HepG2 (cell line): ENCODE measurements around the gene WWC1. TPM values are rescaled to one million over a fixed set of nuclear protein-coding genes. Genes with fewer than 3 reads are reported as not detected.
A peak's percentile ranks its signal among the peaks of the same experiment; 100 is the strongest.

Source experiments
- ARID2 ChIP-seq: sonication (generic); formaldehyde crosslinking; IDR thresholded peaks from 2 replicates; pipeline ENCODE4 v1.8.1; 2022; ENCODE audit warnings: mild to moderate bottlenecking, missing genetic modification reagents, borderline replicate concordance
- ATF7-NPFF ChIP-seq: sonication (generic); formaldehyde crosslinking; IDR thresholded peaks from 2 replicates; pipeline ENCODE4 v1.8.1; 2023; ENCODE audit warnings: mild to moderate bottlenecking, low read depth, missing genetic modification reagents, moderate library complexity
- GFI1 ChIP-seq: sonication (generic); formaldehyde crosslinking; IDR thresholded peaks from 2 replicates; pipeline ENCODE4 v1.5.0; 2020; ENCODE audit warnings: missing genetic modification reagents, mild to moderate bottlenecking, borderline replicate concordance
- HDAC6 ChIP-seq: fragments of 200-600 bp; sonication (generic); IDR thresholded peaks from 2 replicates; pipeline ENCODE4 v1.7.0; 2017; ENCODE audit warnings: mild to moderate bottlenecking, antibody characterized with exemption, low read length, low read depth
- HNF4A ChIP-seq: sonication (generic); formaldehyde crosslinking; IDR thresholded peaks from 2 replicates; pipeline ENCODE4 v1.4.0; 2020; ENCODE audit warnings: missing genetic modification reagents
- IKZF4 ChIP-seq: sonication (generic); formaldehyde crosslinking; IDR thresholded peaks from 2 replicates; pipeline ENCODE4 v1.5.1; 2020; ENCODE audit warnings: borderline replicate concordance, mild to moderate bottlenecking, low read depth, missing genetic modification reagents; ENCODE audit errors: not compliant biosample characterization
- JARID2 ChIP-seq: sonication (generic); formaldehyde crosslinking; IDR thresholded peaks from 2 replicates; pipeline ENCODE4 v1.8.1; 2023; ENCODE audit warnings: missing genetic modification reagents, inconsistent platforms; ENCODE audit not compliant: insufficient replicate concordance
- KDM5B ChIP-seq: sonication (generic); formaldehyde crosslinking; IDR thresholded peaks from 2 replicates; pipeline ENCODE4 v1.4.0; 2020; ENCODE audit warnings: missing genetic modification reagents, mild to moderate bottlenecking, borderline replicate concordance
- KLF11 ChIP-seq: IDR thresholded peaks from 2 replicates; pipeline ENCODE4 v1.6.1; 2016; ENCODE audit warnings: missing compliant biosample characterization
- KLF9 ChIP-seq: IDR thresholded peaks from 2 replicates; pipeline ENCODE4 v1.6.1; 2016; ENCODE audit warnings: low read depth
- KMT2A ChIP-seq: sonication (generic); formaldehyde crosslinking; IDR thresholded peaks from 2 replicates; pipeline ENCODE4 v1.4.0; 2020; ENCODE audit warnings: missing genetic modification reagents
- MYNN ChIP-seq: sonication (generic); formaldehyde crosslinking; IDR thresholded peaks from 2 replicates; pipeline ENCODE4 v1.4.0; 2020; ENCODE audit warnings: mild to moderate bottlenecking, low read depth, missing genetic modification reagents
- SRSF9 ChIP-seq: fragments of 200-400 bp; formaldehyde crosslinking; IDR thresholded peaks from 2 replicates; pipeline ENCODE4 v1.6.1; 2018; ENCODE audit warnings: borderline replicate concordance, mild to moderate bottlenecking, low read depth, low read length; ENCODE audit not compliant: insufficient read depth, poor library complexity, severe bottlenecking
- ZFX ChIP-seq: sonication (generic); formaldehyde crosslinking; IDR thresholded peaks from 2 replicates; pipeline ENCODE4 v1.4.0; 2020; ENCODE audit warnings: mild to moderate bottlenecking, low read depth, missing genetic modification reagents, moderate library complexity
- ZNF329 ChIP-seq: sonication (generic); formaldehyde crosslinking; IDR thresholded peaks from 2 replicates; pipeline ENCODE4 v1.9.0; 2021; ENCODE audit warnings: low read depth, mild to moderate bottlenecking, missing genetic modification reagents
- ZNF33A ChIP-seq: sonication (generic); formaldehyde crosslinking; IDR thresholded peaks from 2 replicates; pipeline ENCODE4 v1.5.1; 2020; ENCODE audit warnings: missing genetic modification reagents, mild to moderate bottlenecking, moderate library complexity, borderline replicate concordance
- polyA plus RNA-seq, 8 experiments: library from polyadenylated mRNA; depleted of rRNA in 3 of 8; stranded (reverse) in 7 of 8; unstranded in 1 of 8; fragments of >200 nt; fragmentation: Illumina TruSeq in 4 of 8; extraction: Trizol in 4 of 8; gene quantifications; 2 replicates each; pipeline versions ENCODE4 v1.2.1 to v1.2.3, GENCODE V29; 2011 to 2016; ENCODE audit warnings: low read depth in 4 of 8, missing spikeins in 1 of 8, mixed read lengths in 1 of 8; ENCODE audit not compliant: insufficient read depth in 1 of 8
- total RNA-seq, 5 experiments: library from RNA; depleted of rRNA; stranded (reverse); fragments of >200 nt; fragmentation: Illumina TruSeq; extraction: Trizol; gene quantifications; 2 replicates each; pipeline ENCODE4 v1.2.3, GENCODE V29; 2016; ENCODE audit warnings: low read depth in 1 of 5
- TF ChIP-seq, protein P1 (sequence below): sonication (generic); formaldehyde crosslinking; IDR thresholded peaks from 2 replicates; pipeline ENCODE4 v1.4.0; 2020; ENCODE audit warnings: missing genetic modification reagents, borderline replicate concordance
- TF ChIP-seq, protein P2 (sequence below): sonication (generic); formaldehyde crosslinking; IDR thresholded peaks from 2 replicates; pipeline ENCODE4 v1.4.0; 2020; ENCODE audit warnings: missing genetic modification reagents
- TF ChIP-seq, protein P3 (sequence below): IDR thresholded peaks from 2 replicates; pipeline ENCODE4 v1.6.1; 2018; ENCODE audit warnings: missing genetic modification reagents, mild to moderate bottlenecking, missing compliant biosample characterization
- TF ChIP-seq, protein P4 (sequence below): sonication (generic); formaldehyde crosslinking; IDR thresholded peaks from 2 replicates; pipeline ENCODE4 v1.8.1; 2023; ENCODE audit warnings: mild to moderate bottlenecking, missing genetic modification reagents

WWC1 gene
- total and polyA plus RNA-seq, 2 of the 13 experiments (the other 11 are each of a cell fraction or from before 2014, with no cell fraction given) = 8.3 to 17.9 TPM

DNA sequence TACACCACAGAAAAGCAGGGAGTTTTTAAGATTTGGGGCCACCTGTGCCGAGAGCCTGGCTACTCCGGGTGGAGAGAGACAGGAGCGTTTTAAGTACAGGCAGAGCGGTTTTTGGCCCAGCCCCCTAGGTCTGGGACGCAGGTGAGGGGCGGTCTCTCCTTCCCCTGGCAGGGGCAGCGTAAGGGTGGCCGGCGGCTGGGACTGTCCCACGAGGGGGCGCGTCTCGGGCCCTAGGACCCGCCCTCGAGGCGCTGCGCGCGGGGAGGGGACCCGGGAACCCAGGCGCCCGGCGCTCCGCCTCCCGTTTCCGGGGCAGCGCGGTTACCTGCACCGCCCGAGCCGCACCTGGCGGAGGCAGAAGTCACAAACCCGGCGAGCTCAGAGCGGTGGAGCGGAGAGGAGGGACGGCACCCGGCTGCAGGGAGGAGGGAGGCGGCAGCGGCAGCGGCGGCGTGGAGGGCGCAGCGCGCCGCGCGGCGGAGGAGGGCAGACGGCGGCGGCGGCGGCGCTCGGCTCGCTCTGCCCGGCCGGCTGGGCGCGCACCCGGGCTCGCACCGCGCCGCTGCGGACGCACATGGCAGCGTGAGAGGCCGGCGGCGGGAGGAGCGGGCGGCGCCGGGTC lies at the start of gene WWC1 (continued):
- TF ChIP-seq, protein P1, sequence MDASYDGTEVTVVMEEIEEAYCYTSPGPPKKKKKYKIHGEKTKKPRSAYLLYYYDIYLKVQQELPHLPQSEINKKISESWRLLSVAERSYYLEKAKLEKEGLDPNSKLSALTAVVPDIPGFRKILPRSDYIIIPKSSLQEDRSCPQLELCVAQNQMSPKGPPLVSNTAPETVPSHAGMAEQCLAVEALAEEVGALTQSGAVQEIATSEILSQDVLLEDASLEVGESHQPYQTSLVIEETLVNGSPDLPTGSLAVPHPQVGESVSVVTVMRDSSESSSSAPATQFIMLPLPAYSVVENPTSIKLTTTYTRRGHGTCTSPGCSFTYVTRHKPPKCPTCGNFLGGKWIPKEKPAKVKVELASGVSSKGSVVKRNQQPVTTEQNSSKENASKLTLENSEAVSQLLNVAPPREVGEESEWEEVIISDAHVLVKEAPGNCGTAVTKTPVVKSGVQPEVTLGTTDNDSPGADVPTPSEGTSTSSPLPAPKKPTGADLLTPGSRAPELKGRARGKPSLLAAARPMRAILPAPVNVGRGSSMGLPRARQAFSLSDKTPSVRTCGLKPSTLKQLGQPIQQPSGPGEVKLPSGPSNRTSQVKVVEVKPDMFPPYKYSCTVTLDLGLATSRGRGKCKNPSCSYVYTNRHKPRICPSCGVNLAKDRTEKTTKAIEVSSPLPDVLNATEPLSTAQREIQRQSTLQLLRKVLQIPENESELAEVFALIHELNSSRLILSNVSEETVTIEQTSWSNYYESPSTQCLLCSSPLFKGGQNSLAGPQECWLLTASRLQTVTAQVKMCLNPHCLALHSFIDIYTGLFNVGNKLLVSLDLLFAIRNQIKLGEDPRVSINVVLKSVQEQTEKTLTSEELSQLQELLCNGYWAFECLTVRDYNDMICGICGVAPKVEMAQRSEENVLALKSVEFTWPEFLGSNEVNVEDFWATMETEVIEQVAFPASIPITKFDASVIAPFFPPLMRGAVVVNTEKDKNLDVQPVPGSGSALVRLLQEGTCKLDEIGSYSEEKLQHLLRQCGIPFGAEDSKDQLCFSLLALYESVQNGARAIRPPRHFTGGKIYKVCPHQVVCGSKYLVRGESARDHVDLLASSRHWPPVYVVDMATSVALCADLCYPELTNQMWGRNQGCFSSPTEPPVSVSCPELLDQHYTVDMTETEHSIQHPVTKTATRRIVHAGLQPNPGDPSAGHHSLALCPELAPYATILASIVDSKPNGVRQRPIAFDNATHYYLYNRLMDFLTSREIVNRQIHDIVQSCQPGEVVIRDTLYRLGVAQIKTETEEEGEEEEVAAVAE (CRISPR knock-in tag) = no peak
- TF ChIP-seq MYNN (CRISPR knock-in tag) = no peak
- no peak for TF ChIP-seq JARID2 (CRISPR knock-in tag)
- TF ChIP-seq GFI1 (CRISPR knock-in tag) = no peak
- TF ChIP-seq ARID2 (CRISPR knock-in tag) = no peak
- no peak for TF ChIP-seq ZNF33A (CRISPR knock-in tag)
- TF ChIP-seq, protein P2, sequence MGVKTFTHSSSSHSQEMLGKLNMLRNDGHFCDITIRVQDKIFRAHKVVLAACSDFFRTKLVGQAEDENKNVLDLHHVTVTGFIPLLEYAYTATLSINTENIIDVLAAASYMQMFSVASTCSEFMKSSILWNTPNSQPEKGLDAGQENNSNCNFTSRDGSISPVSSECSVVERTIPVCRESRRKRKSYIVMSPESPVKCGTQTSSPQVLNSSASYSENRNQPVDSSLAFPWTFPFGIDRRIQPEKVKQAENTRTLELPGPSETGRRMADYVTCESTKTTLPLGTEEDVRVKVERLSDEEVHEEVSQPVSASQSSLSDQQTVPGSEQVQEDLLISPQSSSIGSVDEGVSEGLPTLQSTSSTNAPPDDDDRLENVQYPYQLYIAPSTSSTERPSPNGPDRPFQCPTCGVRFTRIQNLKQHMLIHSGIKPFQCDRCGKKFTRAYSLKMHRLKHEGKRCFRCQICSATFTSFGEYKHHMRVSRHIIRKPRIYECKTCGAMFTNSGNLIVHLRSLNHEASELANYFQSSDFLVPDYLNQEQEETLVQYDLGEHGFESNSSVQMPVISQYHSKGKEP (CRISPR knock-in tag) = no peak
- no peak for TF ChIP-seq KLF11
- TF ChIP-seq, protein P3, sequence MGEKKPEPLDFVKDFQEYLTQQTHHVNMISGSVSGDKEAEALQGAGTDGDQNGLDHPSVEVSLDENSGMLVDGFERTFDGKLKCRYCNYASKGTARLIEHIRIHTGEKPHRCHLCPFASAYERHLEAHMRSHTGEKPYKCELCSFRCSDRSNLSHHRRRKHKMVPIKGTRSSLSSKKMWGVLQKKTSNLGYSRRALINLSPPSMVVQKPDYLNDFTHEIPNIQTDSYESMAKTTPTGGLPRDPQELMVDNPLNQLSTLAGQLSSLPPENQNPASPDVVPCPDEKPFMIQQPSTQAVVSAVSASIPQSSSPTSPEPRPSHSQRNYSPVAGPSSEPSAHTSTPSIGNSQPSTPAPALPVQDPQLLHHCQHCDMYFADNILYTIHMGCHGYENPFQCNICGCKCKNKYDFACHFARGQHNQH (CRISPR knock-in tag) = no peak
- no peak for TF ChIP-seq HNF4A (CRISPR knock-in tag)
- TF ChIP-seq ZNF329 (CRISPR knock-in tag) = no peak
- no peak for TF ChIP-seq KMT2A (CRISPR knock-in tag)
- TF ChIP-seq, protein P4, sequence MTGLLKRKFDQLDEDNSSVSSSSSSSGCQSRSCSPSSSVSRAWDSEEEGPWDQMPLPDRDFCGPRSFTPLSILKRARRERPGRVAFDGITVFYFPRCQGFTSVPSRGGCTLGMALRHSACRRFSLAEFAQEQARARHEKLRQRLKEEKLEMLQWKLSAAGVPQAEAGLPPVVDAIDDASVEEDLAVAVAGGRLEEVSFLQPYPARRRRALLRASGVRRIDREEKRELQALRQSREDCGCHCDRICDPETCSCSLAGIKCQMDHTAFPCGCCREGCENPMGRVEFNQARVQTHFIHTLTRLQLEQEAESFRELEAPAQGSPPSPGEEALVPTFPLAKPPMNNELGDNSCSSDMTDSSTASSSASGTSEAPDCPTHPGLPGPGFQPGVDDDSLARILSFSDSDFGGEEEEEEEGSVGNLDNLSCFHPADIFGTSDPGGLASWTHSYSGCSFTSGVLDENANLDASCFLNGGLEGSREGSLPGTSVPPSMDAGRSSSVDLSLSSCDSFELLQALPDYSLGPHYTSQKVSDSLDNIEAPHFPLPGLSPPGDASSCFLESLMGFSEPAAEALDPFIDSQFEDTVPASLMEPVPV (CRISPR knock-in tag) = 0 out of 2 replicates have a peak, but pooled peaks have one; percentile 41
- TF ChIP-seq KDM5B (CRISPR knock-in tag) = peak; percentile 77; the same call in 1 of the 2 replicates
- TF ChIP-seq SRSF9 = no peak
- no peak for TF ChIP-seq HDAC6
- no peak for TF ChIP-seq IKZF4
- TF ChIP-seq ATF7-NPFF (CRISPR knock-in tag) = peak; percentile 61; the same call in 1 of the 2 replicates
- TF ChIP-seq ZFX = peak; percentile 28; the same call in 1 of the 2 replicates
- TF ChIP-seq KLF9 = no peak
